ENCODE measurements around the gene KIF18A. TPM values are rescaled to one million over a fixed set of nuclear protein-coding genes. Genes with fewer than 3 reads are reported as not detected.

KIF18A gene
- total and polyA plus RNA-seq, 2 of the 13 experiments (the other 11 are each of a cell fraction or from before 2014, with no cell fraction given): 3.4 to 14.4 TPM

- TF ChIP-seq ISX (CRISPR knock-in tag; conservative IDR thresholded peaks at IDR 0.05): no peak; the same call in 1 of the 2 replicates
- peak; percentile 96 for TF ChIP-seq GABPB1 (CRISPR knock-in tag; IDR thresholded peaks at IDR 0.05)
- no peak for TF ChIP-seq DDIT3 (CRISPR knock-in tag; IDR thresholded peaks at IDR 0.05)
- 0 out of 2 replicates have a peak, but pooled peaks have one; percentile 11 for TF ChIP-seq RCOR2 (CRISPR knock-in tag; IDR thresholded peaks at IDR 0.05)
- no peak for TF ChIP-seq CAMTA2 (CRISPR knock-in tag; IDR thresholded peaks at IDR 0.05; ENCODE audit: borderline replicate concordance)
- no peak for TF ChIP-seq LRRFIP1 (CRISPR knock-in tag; conservative IDR thresholded peaks at IDR 0.05)
- TF ChIP-seq ZBTB14 (CRISPR knock-in tag; IDR thresholded peaks at IDR 0.05): no peak
- TF ChIP-seq ZMYM2 (CRISPR knock-in tag; IDR thresholded peaks at IDR 0.05): no peak
- no peak for TF ChIP-seq ZNF224 (CRISPR knock-in tag; IDR thresholded peaks at IDR 0.05)
- no peak for TF ChIP-seq STAT5B (CRISPR knock-in tag; IDR thresholded peaks at IDR 0.05)
- TF ChIP-seq CREM (IDR thresholded peaks at IDR 0.05): peak; percentile 85
- no peak for TF ChIP-seq CREM (CRISPR knock-in tag; IDR thresholded peaks at IDR 0.05)
- TF ChIP-seq ELK4 (CRISPR knock-in tag; IDR thresholded peaks at IDR 0.05; ENCODE audit: borderline replicate concordance): no peak
- TF ChIP-seq ZFAT (CRISPR knock-in tag; conservative IDR thresholded peaks at IDR 0.05): no peak
- TF ChIP-seq SNRNP70 (IDR thresholded peaks at IDR 0.05; ENCODE audit: low read depth, low read length): no peak
- peak; percentile 56; the same call in 1 of the 2 replicates for TF ChIP-seq ELF3 (CRISPR knock-in tag; IDR thresholded peaks at IDR 0.05)
- TF ChIP-seq ZNF580 (CRISPR knock-in tag; IDR thresholded peaks at IDR 0.05; ENCODE audit: borderline replicate concordance, low read depth): no peak
- no peak for TF ChIP-seq CC2D1A (CRISPR knock-in tag; IDR thresholded peaks at IDR 0.05)
- no peak for TF ChIP-seq TCF7 (IDR thresholded peaks at IDR 0.05; ENCODE audit: low read depth)
- TF ChIP-seq NFIC (IDR thresholded peaks at IDR 0.05; ENCODE audit: low read length): no peak
- no peak for TF ChIP-seq NFIB (CRISPR knock-in tag; IDR thresholded peaks at IDR 0.05; ENCODE audit: borderline replicate concordance)
- no peak for TF ChIP-seq KAT2B (IDR thresholded peaks at IDR 0.05; ENCODE audit: borderline replicate concordance, low read depth, low read length)
- TF ChIP-seq HDAC2 (CRISPR knock-in tag; IDR thresholded peaks at IDR 0.05): peak; percentile 78
- no peak for TF ChIP-seq ZNF569 (CRISPR knock-in tag; IDR thresholded peaks at IDR 0.05; ENCODE audit: borderline replicate concordance)
- no peak for TF ChIP-seq MTF1 (CRISPR knock-in tag; IDR thresholded peaks at IDR 0.05)
- no peak for TF ChIP-seq MBNL3 (CRISPR knock-in tag; conservative IDR thresholded peaks at IDR 0.05)
- no peak for TF ChIP-seq ZNF367 (CRISPR knock-in tag; IDR thresholded peaks at IDR 0.05; ENCODE audit: borderline replicate concordance)
These were observed at the start of gene KIF18A, which contains the start of gene METTL15 (continued) for GRCh38 chr11:28107750-28108618.
